IMR-90 (cell line): Measurements from ENCODE around the gene MALRD1.

Experiments used
- BHLHE40 ChIP-seq: fragments of 150-350 bp; IDR thresholded peaks from 2 replicates; pipeline ENCODE4 v1.6.1; 2016; ENCODE audit warnings: mild to moderate bottlenecking, low read depth, low read length
- CEBPB ChIP-seq: IDR thresholded peaks from 2 replicates; pipeline ENCODE4 v1.6.1; 2012; ENCODE audit warnings: low read depth, low read length, improper control_type of control experiment
- POLR2A ChIP-seq: IDR thresholded peaks from 2 replicates; pipeline ENCODE4 v1.6.1; 2012; ENCODE audit warnings: mild to moderate bottlenecking, low read depth, low read length
- RAD21 ChIP-seq: IDR thresholded peaks from 2 replicates; pipeline ENCODE4 v1.6.1; 2012; ENCODE audit warnings: low read length, improper control_type of control experiment
- RCOR1 ChIP-seq: IDR thresholded peaks from 2 replicates; pipeline ENCODE4 v1.6.1; 2012; ENCODE audit warnings: mild to moderate bottlenecking, low read length, improper control_type of control experiment; ENCODE audit not compliant: insufficient replicate concordance
- RFX5 ChIP-seq: IDR thresholded peaks from 2 replicates; pipeline ENCODE4 v1.8.0; 2012; ENCODE audit warnings: low read depth, mild to moderate bottlenecking, low read length, moderate library complexity
- TF ChIP-seq, protein P1 (sequence below): conservative IDR thresholded peaks from 2 replicates; pipeline ENCODE4 v1.5.1; 2012; ENCODE audit warnings: mild to moderate bottlenecking, low read depth, low read length, improper control_type of control experiment
- TF ChIP-seq, protein P2 (sequence below): fragments of 150-350 bp; IDR thresholded peaks from 2 replicates; pipeline ENCODE4 v1.6.1; 2016; ENCODE audit warnings: low read depth, mild to moderate bottlenecking, low read length, moderate library complexity, borderline replicate concordance
- TF ChIP-seq, protein P3 (sequence below): fragments of 150-350 bp; IDR thresholded peaks from 2 replicates; pipeline ENCODE4 v1.6.1; 2017; ENCODE audit warnings: mild to moderate bottlenecking, antibody characterized with exemption, low read length, low read depth

DNA sequence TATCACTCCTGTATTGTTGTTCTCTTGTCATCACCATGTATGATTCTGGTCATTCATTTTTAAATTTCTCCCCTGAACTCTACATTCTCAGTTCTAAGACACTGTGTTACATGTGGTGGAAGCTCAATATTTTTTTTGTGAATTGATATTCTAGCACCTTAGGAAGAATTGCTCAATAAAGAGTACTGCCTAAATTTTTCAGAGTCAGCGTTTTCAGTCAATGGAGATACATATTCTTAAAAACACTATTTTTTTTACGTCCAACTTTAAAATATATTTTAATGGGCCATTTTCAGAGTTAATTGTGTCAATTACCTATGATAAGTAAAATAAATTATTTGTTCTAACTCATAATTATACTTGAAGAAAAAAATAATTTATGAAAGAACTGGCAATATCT is 557.2 kb downstream of the MALRD1 start:
- TF ChIP-seq, protein P1, sequence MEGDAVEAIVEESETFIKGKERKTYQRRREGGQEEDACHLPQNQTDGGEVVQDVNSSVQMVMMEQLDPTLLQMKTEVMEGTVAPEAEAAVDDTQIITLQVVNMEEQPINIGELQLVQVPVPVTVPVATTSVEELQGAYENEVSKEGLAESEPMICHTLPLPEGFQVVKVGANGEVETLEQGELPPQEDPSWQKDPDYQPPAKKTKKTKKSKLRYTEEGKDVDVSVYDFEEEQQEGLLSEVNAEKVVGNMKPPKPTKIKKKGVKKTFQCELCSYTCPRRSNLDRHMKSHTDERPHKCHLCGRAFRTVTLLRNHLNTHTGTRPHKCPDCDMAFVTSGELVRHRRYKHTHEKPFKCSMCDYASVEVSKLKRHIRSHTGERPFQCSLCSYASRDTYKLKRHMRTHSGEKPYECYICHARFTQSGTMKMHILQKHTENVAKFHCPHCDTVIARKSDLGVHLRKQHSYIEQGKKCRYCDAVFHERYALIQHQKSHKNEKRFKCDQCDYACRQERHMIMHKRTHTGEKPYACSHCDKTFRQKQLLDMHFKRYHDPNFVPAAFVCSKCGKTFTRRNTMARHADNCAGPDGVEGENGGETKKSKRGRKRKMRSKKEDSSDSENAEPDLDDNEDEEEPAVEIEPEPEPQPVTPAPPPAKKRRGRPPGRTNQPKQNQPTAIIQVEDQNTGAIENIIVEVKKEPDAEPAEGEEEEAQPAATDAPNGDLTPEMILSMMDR = no peak
- TF ChIP-seq POLR2A (no peak), BHLHE40 (no peak), CEBPB (no peak), RCOR1 (no peak), RFX5 (no peak), RAD21 (no peak)
- TF ChIP-seq, protein P2, sequence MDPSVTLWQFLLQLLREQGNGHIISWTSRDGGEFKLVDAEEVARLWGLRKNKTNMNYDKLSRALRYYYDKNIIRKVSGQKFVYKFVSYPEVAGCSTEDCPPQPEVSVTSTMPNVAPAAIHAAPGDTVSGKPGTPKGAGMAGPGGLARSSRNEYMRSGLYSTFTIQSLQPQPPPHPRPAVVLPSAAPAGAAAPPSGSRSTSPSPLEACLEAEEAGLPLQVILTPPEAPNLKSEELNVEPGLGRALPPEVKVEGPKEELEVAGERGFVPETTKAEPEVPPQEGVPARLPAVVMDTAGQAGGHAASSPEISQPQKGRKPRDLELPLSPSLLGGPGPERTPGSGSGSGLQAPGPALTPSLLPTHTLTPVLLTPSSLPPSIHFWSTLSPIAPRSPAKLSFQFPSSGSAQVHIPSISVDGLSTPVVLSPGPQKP = no peak
- TF ChIP-seq, protein P3, sequence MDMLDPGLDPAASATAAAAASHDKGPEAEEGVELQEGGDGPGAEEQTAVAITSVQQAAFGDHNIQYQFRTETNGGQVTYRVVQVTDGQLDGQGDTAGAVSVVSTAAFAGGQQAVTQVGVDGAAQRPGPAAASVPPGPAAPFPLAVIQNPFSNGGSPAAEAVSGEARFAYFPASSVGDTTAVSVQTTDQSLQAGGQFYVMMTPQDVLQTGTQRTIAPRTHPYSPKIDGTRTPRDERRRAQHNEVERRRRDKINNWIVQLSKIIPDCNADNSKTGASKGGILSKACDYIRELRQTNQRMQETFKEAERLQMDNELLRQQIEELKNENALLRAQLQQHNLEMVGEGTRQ = no peak
